RWPE2 (cell line): Measurements from ENCODE around the gene ISCA2.
"Not testable (repeated sequence)": the region's sequence is repeated elsewhere in the genome, so short reads cannot be mapped to it uniquely, and the experiment has no call there.

Experiments
- ATAC-seq: fragments of 200-7000 bp; cut with Tn5 transposase; 3 replicates; pipeline ENCODE4 v1.9.1; 2021; ENCODE audit warnings: low read depth
- DNase-seq: peaks from one replicate; pipeline ENCODE4 v3.0.0-alpha.2; 2020; ENCODE audit warnings: low spot score
- H3K27ac ChIP-seq: fragments of 450-650 bp; 2 replicates; pipeline ENCODE4 v1.5.1; 2017; ENCODE audit warnings: mild to moderate bottlenecking; ENCODE audit not compliant: poor library complexity, severe bottlenecking
- H3K27me3 ChIP-seq: fragments of 250-450 bp; sonication (Bioruptor Pico); 2 replicates; pipeline ENCODE4 v1.5.1; 2021; ENCODE audit warnings: mild to moderate bottlenecking, moderate library complexity; ENCODE audit not compliant: insufficient read depth, poor library complexity, severe bottlenecking
- H3K36me3 ChIP-seq: fragments of 250-450 bp; sonication (Bioruptor Pico); 2 replicates; pipeline ENCODE4 v1.5.1; 2020; ENCODE audit warnings: low read depth, mild to moderate bottlenecking, moderate library complexity
- H3K4me1 ChIP-seq: fragments of 250-450 bp; sonication (Bioruptor Pico); 2 replicates; pipeline ENCODE4 v1.5.1; 2021; ENCODE audit warnings: mild to moderate bottlenecking, moderate library complexity; ENCODE audit not compliant: insufficient read depth, poor library complexity, severe bottlenecking
- H3K4me3 ChIP-seq: fragments of 250-450 bp; sonication (Bioruptor Pico); 2 replicates; pipeline ENCODE4 v1.5.1; 2021; ENCODE audit warnings: mild to moderate bottlenecking, moderate library complexity; ENCODE audit not compliant: severe bottlenecking
- H3K9me3 ChIP-seq: fragments of 250-450 bp; sonication (Bioruptor Pico); 2 replicates; pipeline ENCODE4 v1.5.1; 2021; ENCODE audit warnings: mild to moderate bottlenecking, moderate library complexity; ENCODE audit not compliant: severe bottlenecking
- TF ChIP-seq, protein P1 (sequence below): fragments of 450-650 bp; IDR thresholded peaks from one replicate; pipeline ENCODE4 v1.5.1; 2017; ENCODE audit warnings: mild to moderate bottlenecking, moderate library complexity; ENCODE audit not compliant: poor library complexity, severe bottlenecking

ISCA2 gene

DNA sequence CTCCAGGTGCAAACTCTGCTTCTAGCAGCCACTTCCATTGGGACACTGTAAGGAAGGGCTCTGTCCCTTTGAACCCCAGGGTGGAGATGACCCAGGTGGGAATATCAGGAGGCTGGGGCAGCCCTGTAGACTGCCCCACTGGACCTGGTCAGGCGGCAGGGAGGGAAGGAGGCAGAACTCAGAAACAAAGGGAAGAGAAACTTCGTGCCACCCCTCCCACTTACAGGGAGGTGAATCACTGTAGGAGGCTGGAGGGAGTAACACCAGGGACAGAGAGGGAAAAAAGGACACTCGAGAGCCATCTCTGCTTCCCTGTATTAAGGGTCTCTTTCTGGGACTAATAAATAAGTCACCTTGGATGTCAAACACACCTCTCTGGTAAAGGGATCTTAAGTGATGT lies 37.4 kb downstream of the ISCA2 start:
- Histone ChIP-seq H3K27me3 (no peaks in the 10 kb centered on the region), H3K27ac (no peak overlapping the region), H3K4me1 (no peaks in the 10 kb centered on the region), H3K4me3 (no peak overlapping the region), H3K9me3 (no peaks in the 10 kb centered on the region), H3K36me3 (peaks cover 56% of the 10 kb centered on the region)
- DNase-seq (no peak), ATAC-seq (no peak)
- TF ChIP-seq, protein P1, sequence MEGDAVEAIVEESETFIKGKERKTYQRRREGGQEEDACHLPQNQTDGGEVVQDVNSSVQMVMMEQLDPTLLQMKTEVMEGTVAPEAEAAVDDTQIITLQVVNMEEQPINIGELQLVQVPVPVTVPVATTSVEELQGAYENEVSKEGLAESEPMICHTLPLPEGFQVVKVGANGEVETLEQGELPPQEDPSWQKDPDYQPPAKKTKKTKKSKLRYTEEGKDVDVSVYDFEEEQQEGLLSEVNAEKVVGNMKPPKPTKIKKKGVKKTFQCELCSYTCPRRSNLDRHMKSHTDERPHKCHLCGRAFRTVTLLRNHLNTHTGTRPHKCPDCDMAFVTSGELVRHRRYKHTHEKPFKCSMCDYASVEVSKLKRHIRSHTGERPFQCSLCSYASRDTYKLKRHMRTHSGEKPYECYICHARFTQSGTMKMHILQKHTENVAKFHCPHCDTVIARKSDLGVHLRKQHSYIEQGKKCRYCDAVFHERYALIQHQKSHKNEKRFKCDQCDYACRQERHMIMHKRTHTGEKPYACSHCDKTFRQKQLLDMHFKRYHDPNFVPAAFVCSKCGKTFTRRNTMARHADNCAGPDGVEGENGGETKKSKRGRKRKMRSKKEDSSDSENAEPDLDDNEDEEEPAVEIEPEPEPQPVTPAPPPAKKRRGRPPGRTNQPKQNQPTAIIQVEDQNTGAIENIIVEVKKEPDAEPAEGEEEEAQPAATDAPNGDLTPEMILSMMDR = no peak

DNA sequence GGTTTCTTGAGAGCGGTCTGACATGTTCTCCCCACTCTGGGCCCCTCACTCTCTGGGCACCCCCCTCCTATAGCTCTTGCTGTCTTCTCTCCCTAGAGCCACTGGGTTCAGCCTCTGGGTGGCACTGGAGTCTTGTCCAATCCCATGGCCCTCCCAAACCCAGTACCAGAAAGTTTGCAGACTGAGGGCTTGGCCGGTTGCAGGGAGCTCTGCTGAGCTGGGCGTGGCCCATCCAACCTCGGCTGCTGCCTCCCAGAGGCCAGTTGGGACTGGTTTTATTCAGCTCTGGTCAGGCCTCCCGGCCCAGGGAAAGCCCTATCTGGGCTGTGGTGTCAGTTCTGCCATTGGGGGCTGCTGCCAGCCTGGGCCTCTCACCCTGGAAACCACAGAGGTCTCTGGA lies 37.9 kb downstream of the ISCA2 start:
- H3K4me1 ChIP-seq = no peaks in the 10 kb centered on the region
- no peak overlapping the region for H3K27ac ChIP-seq
- no peak; the same call in 2 of the 3 replicates for ATAC-seq
- no peaks in the 10 kb centered on the region for H3K27me3 ChIP-seq
- peaks cover 59% of the 10 kb centered on the region for H3K36me3 ChIP-seq
- no peak for DNase-seq
- TF ChIP-seq, protein P1 = peak; percentile 34
- no peaks in the 10 kb centered on the region for H3K9me3 ChIP-seq
- no peak overlapping the region for H3K4me3 ChIP-seq

DNA sequence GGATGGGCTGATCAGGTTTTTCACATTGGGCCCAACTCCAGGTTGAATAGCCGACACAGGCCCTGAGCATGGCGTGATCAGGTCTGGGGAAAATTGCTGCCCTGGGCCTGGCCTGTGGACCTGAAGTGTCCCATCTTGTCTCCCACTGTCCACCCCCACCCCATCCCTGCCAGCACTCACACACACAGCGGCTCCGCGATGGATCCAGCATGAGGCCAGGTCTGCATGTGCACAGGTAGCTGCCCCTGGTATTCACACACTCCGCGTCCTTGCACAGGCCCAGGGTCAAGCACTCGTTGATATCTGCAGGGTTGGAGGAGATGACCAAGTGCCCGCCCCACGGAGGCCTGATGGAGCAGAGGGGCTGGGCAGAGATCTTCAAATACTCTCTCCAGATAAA lies 38.7 kb downstream of the ISCA2 start:
- TF ChIP-seq, protein P1 = no peak
- DNase-seq = no peak

DNA sequence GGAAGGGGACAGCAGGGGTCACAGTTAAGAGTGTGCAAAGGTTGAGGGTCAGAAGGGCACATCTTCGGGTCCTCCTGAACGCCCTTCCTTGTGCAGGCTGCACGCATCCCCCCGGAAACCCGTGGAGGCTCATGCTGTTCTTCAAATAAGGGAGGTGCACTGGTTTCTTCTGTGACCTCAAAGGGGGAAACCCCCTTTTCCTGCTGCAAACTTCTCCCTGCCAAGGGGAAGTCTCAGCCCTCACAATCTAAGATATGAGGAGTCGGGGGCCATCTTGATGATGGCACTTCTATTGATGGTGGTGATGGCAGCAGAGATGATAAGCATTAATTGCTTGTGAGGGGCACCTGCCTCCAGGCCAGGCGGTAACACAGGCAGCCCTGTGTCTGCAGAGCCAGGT lies 40.0 kb downstream of the ISCA2 start:
- ATAC-seq (no peak), DNase-seq (no peak)
- H3K27me3 ChIP-seq = no peaks in the 10 kb centered on the region
- no peaks in the 10 kb centered on the region for H3K9me3 ChIP-seq
- no peak overlapping the region for H3K27ac ChIP-seq
- no peaks in the 10 kb centered on the region for H3K4me1 ChIP-seq
- H3K4me3 ChIP-seq = no peak overlapping the region
- peaks cover 73% of the 10 kb centered on the region for H3K36me3 ChIP-seq
- TF ChIP-seq, protein P1 = no peak

More for the DNA sequence above, 38.7 kb downstream of the ISCA2 start:
- Histone ChIP-seq H3K27me3 (no peaks in the 10 kb centered on the region), H3K4me3 (no peak overlapping the region), H3K4me1 (no peaks in the 10 kb centered on the region), H3K36me3 (peaks cover 61% of the 10 kb centered on the region), H3K9me3 (no peaks in the 10 kb centered on the region), H3K27ac (no peak overlapping the region)
- no peak for ATAC-seq

DNA sequence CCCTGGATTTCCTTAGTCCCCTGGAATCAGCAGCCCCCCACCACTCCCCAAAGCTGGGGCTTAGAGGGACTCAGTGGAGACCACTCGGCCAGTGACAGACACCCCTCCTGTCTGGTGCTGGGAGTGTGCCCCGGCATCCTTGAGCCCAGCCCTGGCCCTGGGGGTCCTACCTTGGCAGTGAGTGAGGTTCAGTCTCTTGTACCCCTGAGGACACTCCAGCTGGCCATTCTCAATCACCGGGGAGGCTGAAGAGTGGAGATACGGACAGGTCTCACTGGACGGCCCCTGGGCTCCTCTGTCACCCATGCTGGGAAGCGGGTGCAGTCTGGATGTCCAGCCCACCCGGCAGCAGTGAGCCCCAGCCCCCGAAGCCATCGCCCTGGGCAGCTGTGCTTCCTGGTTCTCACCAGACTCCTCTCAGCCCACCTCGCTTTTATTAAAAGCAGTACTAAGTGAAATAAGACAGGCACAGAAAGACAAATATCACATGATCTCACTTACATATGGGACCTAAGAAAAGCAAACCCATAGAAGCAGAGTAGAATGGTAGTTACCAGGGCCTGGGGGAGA lies 42.3 kb downstream of the ISCA2 start:
- ATAC-seq = no peak

DNA sequence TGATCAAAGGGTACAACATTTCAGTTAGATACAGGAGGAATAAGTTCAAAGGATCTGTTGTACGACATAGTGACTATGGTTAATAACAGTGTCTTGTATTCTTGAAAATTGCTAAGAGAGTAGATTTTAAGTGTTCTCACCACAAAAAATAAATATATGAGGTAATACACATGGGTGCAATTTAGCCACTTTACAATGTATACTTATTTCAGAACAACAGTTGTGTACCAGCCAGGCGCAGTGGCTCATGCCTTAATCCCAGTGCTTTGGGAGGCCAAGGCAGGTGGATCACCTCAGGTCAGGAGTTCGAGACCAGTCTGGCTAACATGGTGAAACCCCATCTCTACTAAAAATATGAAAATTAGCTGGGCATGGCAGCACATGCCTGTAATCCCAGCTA lies 42.8 kb downstream of the ISCA2 start:
- not testable (repeated sequence) for H3K4me1 ChIP-seq, DNase-seq, H3K4me3 ChIP-seq, H3K27ac ChIP-seq, ATAC-seq, H3K27me3 ChIP-seq, H3K9me3 ChIP-seq
- H3K36me3 ChIP-seq = peaks cover 75% of the 10 kb centered on the region

More for the DNA sequence above, 42.3 kb downstream of the ISCA2 start:
- H3K27ac ChIP-seq = no peak overlapping the region
- no peaks in the 10 kb centered on the region for H3K27me3 ChIP-seq
- H3K9me3 ChIP-seq = no peaks in the 10 kb centered on the region
- no peaks in the 10 kb centered on the region for H3K4me1 ChIP-seq
- peaks cover 75% of the 10 kb centered on the region for H3K36me3 ChIP-seq
- no peak overlapping the region for H3K4me3 ChIP-seq
- TF ChIP-seq, protein P1 = no peak
- DNase-seq = no peak
